Fibroblast of lung (primary cell): Measurements from ENCODE around the gene ADIPOQ. TPM values are rescaled to one million over a fixed set of nuclear protein-coding genes. Genes with fewer than 3 reads are reported as not detected.

Experiments used
- polyA plus RNA-seq, 2 donors: library from polyadenylated mRNA; depleted of rRNA in 1 of 2; stranded (reverse) in 1 of 2; unstranded in 1 of 2; fragments of >200 nt; gene quantifications; 2 replicates each; pipeline ENCODE4 v1.2.1, GENCODE V29; 2011 to 2012; ENCODE audit warnings: missing spikeins in 1 of 2
- total RNA-seq: library from RNA; depleted of rRNA; stranded (reverse); fragments of >200 nt; gene quantifications from 2 replicates; pipeline ENCODE4 v1.2.1, GENCODE V29; 2014

Gene ADIPOQ
- total and polyA plus RNA-seq, 2 donors (not counting 1 experiment from before 2014, with no cell fraction given) = not detected

Other genes starting within 250 kb of the ADIPOQ start
- gene AHSG, start 229.7 kb upstream of the ADIPOQ start, total RNA-seq = not detected in 2 replicates
- gene AHSG, start 229.7 kb upstream of the ADIPOQ start, polyA plus RNA-seq = not detected in 2 replicates
- gene FETUB, start 202.3 kb upstream of the ADIPOQ start, total RNA-seq = not detected in 2 replicates
- gene FETUB, start 202.3 kb upstream of the ADIPOQ start, polyA plus RNA-seq = not detected in 2 replicates
- not detected in 2 replicates for gene HRG, start 176.7 kb upstream of the ADIPOQ start, total RNA-seq
- gene HRG, start 176.7 kb upstream of the ADIPOQ start, polyA plus RNA-seq = not detected in 2 replicates
- gene KNG1, start 125.4 kb upstream of the ADIPOQ start, total RNA-seq = not detected in 2 replicates
- gene KNG1, start 125.4 kb upstream of the ADIPOQ start, polyA plus RNA-seq = not detected in 2 replicates
- 1,128 and 1,135 TPM in 2 replicates for gene EIF4A2, start 59.1 kb upstream of the ADIPOQ start, total RNA-seq
- 391 and 432 TPM in 2 replicates for gene EIF4A2, start 59.1 kb upstream of the ADIPOQ start, polyA plus RNA-seq
- 11.3 and 15.0 TPM in 2 replicates for gene RFC4, start 36.2 kb upstream of the ADIPOQ start, total RNA-seq
- 16.8 and 29.1 TPM in 2 replicates for gene RFC4, start 36.2 kb upstream of the ADIPOQ start, polyA plus RNA-seq
- gene ST6GAL1, start 87.8 kb downstream of the ADIPOQ start, total RNA-seq = 0.83 and 1.3 TPM in 2 replicates
- 1.00 and 1.3 TPM in 2 replicates for gene ST6GAL1, start 87.8 kb downstream of the ADIPOQ start, polyA plus RNA-seq